Hippocampal formation (tissue), 2 donors: Measurements from ENCODE around the gene PCSK5.

Experiments
- DNase-seq, 2 donors: peaks; one replicate each; lab custom pipeline; 2025; lab: John Stamatoyannopoulos, UW

The PCSK5 gene

GRCh38 chr9:76082057-76082456, 191.6 kb downstream of the PCSK5 start:
- no peak for DNase-seq

GRCh38 chr9:76085596-76085995, 195.1 kb downstream of the PCSK5 start:
- DNase-seq = no peak

GRCh38 chr9:76086539-76086938, 196.1 kb downstream of the PCSK5 start:
- DNase-seq = no peak

- DNase-seq = no peak
These were observed 197.5 kb downstream of the PCSK5 start for GRCh38 chr9:76087976-76088375.

GRCh38 chr9:76090330-76090729, 199.9 kb downstream of the PCSK5 start:
- no peak for DNase-seq

GRCh38 chr9:76090909-76091308, 200.4 kb downstream of the PCSK5 start:
- no peak for DNase-seq

- no peak for DNase-seq
These were observed 202.1 kb downstream of the PCSK5 start for GRCh38 chr9:76092572-76092971.

GRCh38 chr9:76095585-76095984, 205.1 kb downstream of the PCSK5 start:
- DNase-seq = no peak

GRCh38 chr9:76099516-76099915, 209.0 kb downstream of the PCSK5 start:
- DNase-seq = no peak

- no peak for DNase-seq
These were observed 210.6 kb downstream of the PCSK5 start for GRCh38 chr9:76101075-76101474.

- no peak for DNase-seq
These were observed 211.0 kb downstream of the PCSK5 start for GRCh38 chr9:76101491-76101890.

GRCh38 chr9:76101947-76102346, 211.5 kb downstream of the PCSK5 start:
- no peak for DNase-seq

- no peak for DNase-seq
These were observed 213.2 kb downstream of the PCSK5 start for GRCh38 chr9:76103531-76104315.

GRCh38 chr9:76107482-76107881, 217.0 kb downstream of the PCSK5 start:
- peak; percentile 1 to 66 for DNase-seq

- no peak for DNase-seq
These were observed 219.5 kb downstream of the PCSK5 start for GRCh38 chr9:76109953-76110352.

GRCh38 chr9:76112151-76112550, 221.7 kb downstream of the PCSK5 start:
- no peak for DNase-seq

- no peak for DNase-seq
These were observed 223.7 kb downstream of the PCSK5 start for GRCh38 chr9:76114144-76114543.

- DNase-seq = no peak
These were observed 224.9 kb downstream of the PCSK5 start for GRCh38 chr9:76115396-76115795.

- no peak for DNase-seq
These were observed 225.6 kb downstream of the PCSK5 start for GRCh38 chr9:76115982-76116646.

GRCh38 chr9:76116913-76117312, 226.4 kb downstream of the PCSK5 start:
- DNase-seq = no peak

GRCh38 chr9:76127637-76128036, 237.2 kb downstream of the PCSK5 start:
- no peak for DNase-seq

GRCh38 chr9:76135902-76136301, 245.4 kb downstream of the PCSK5 start:
- no peak for DNase-seq

- no peak for DNase-seq
These were observed 246.5 kb downstream of the PCSK5 start for GRCh38 chr9:76136986-76137385.

- no peak for DNase-seq
These were observed 247.5 kb downstream of the PCSK5 start for GRCh38 chr9:76137931-76138330.
